ENCODE results near the gene NOX4.
"Not testable (repeated sequence)": the region's sequence is repeated elsewhere in the genome, so short reads cannot be mapped to it uniquely, and the experiment has no call there.

DNA sequence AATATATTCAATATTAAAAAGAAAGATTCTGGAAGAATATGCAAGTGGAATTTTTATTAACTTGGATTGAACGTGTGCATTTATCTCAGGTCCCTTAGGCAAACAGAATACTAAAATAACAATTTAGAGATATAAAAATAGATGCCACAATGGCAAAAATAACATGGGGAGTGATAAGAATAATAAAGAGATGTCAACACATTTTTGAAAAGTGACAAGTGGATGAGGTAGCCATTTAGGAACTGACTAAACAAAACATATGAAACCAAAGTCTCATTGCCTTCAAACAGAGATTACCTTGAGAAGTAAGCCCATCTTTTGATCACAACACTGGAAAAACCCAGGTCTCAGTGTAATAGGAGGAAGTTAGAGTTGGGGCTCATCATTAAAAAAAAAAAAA, 112.2 kb downstream of the NOX4 start:
- not testable (repeated sequence) for TF ChIP-seq RAD51 (IDR thresholded peaks at IDR 0.05; ENCODE audit: borderline replicate concordance, low read depth); POLR2A (conservative IDR thresholded peaks at IDR 0.05); EP300 (IDR thresholded peaks at IDR 0.05; ENCODE audit: low read length); KAT8 (IDR thresholded peaks at IDR 0.05; ENCODE audit: low read depth); CEBPB (tag; IDR thresholded peaks at IDR 0.05); ZSCAN29 (IDR thresholded peaks at IDR 0.05); PTRF (tag; IDR thresholded peaks at IDR 0.05); RBBP5 (IDR thresholded peaks at IDR 0.05; ENCODE audit: borderline replicate concordance, insufficient read depth, low read length, poor library complexity, severe bottlenecking); EZH2 (IDR thresholded peaks at IDR 0.05; ENCODE audit: borderline replicate concordance, low read depth, low read length)
- TF ChIP-seq, protein P1, sequence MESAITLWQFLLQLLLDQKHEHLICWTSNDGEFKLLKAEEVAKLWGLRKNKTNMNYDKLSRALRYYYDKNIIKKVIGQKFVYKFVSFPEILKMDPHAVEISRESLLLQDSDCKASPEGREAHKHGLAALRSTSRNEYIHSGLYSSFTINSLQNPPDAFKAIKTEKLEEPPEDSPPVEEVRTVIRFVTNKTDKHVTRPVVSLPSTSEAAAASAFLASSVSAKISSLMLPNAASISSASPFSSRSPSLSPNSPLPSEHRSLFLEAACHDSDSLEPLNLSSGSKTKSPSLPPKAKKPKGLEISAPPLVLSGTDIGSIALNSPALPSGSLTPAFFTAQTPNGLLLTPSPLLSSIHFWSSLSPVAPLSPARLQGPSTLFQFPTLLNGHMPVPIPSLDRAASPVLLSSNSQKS (CRISPR knock-in tag; IDR thresholded peaks at IDR 0.05) = not testable (repeated sequence)
- TF ChIP-seq, protein P2, sequence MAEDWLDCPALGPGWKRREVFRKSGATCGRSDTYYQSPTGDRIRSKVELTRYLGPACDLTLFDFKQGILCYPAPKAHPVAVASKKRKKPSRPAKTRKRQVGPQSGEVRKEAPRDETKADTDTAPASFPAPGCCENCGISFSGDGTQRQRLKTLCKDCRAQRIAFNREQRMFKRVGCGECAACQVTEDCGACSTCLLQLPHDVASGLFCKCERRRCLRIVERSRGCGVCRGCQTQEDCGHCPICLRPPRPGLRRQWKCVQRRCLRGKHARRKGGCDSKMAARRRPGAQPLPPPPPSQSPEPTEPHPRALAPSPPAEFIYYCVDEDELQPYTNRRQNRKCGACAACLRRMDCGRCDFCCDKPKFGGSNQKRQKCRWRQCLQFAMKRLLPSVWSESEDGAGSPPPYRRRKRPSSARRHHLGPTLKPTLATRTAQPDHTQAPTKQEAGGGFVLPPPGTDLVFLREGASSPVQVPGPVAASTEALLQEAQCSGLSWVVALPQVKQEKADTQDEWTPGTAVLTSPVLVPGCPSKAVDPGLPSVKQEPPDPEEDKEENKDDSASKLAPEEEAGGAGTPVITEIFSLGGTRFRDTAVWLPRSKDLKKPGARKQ (CRISPR knock-in tag; IDR thresholded peaks at IDR 0.05) = not testable (repeated sequence)

Data from K562 (cell line).